Lower leg skin (tissue), 3 donors: ENCODE data around the gene CLSTN2.

Experiments used
- POLR2A ChIP-seq, 2 donors: fragments of 450-650 bp; IDR thresholded peaks; one replicate each; pipeline ENCODE4 v1.6.1; 2016 to 2017; ENCODE audit warnings: antibody characterized with exemption in 2 of 2, mild to moderate bottlenecking in 1 of 2, moderate library complexity in 1 of 2
- TF ChIP-seq, protein P1 (sequence below), 3 donors: fragments of 450-650 bp; IDR thresholded peaks; one replicate each; pipeline ENCODE4 v1.5.1; 2016; ENCODE audit warnings: antibody characterized with exemption in 3 of 3, mild to moderate bottlenecking in 3 of 3, moderate library complexity in 2 of 3

- TF ChIP-seq, protein P1, sequence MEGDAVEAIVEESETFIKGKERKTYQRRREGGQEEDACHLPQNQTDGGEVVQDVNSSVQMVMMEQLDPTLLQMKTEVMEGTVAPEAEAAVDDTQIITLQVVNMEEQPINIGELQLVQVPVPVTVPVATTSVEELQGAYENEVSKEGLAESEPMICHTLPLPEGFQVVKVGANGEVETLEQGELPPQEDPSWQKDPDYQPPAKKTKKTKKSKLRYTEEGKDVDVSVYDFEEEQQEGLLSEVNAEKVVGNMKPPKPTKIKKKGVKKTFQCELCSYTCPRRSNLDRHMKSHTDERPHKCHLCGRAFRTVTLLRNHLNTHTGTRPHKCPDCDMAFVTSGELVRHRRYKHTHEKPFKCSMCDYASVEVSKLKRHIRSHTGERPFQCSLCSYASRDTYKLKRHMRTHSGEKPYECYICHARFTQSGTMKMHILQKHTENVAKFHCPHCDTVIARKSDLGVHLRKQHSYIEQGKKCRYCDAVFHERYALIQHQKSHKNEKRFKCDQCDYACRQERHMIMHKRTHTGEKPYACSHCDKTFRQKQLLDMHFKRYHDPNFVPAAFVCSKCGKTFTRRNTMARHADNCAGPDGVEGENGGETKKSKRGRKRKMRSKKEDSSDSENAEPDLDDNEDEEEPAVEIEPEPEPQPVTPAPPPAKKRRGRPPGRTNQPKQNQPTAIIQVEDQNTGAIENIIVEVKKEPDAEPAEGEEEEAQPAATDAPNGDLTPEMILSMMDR (IDR thresholded peaks at IDR 0.05): no peak
- no peak for TF ChIP-seq POLR2A (IDR thresholded peaks at IDR 0.05)
Measured at GRCh38 chr3:140288595-140288994, 353.6 kb downstream of the CLSTN2 start.
